ENCODE measurements around the gene ANKRD24.

DNA sequence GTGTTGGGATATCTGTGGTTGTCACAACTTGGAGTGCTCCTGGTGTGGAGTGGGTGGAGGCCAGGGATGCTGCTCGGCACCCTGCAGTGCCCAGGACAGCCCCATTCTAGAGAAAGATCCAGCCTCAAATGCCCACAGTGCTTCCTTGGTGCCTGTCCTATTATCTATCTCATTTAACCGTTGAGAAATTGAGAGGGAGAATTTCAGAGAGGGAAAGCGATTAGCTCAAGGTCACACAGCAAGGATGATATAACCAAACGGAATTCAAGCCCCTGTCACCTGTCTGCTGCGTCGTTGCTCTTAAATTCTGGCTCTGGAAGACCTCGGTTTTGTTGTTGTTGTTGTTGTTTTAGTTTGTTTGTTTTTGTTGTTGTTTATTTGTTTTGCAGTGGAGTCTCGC is 13.5 kb downstream of the ANKRD24 start:
- TF ChIP-seq CTCF (IDR thresholded peaks at IDR 0.05; ENCODE audit: low read depth, low read length, poor library complexity, severe bottlenecking) (no peak), EZH2phosphoT487 (IDR thresholded peaks at IDR 0.05; ENCODE audit: borderline replicate concordance, low read length) (no peak)

Measured in DOHH2 (cell line).